ENCODE measurements around the gene ESRRG.

Gene ESRRG

DNA sequence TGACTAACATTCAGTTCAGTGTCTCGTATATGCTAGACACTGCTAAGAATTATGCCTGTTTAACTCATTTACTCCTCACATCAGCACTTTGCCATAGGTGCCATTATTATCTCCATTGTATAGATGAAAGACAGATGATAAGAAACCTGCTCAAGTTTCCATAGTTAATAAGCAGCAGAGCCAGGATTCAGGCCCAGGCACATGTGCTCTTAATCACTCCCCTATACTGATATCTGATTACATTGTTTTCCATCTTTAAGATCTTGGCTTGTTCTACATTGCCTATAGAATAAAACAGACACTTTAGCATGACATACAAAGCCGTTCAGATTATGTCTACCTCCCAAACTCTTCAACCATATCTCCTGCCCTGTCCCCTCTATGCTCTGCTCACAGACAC lies 269.5 kb downstream of the ESRRG start:
- TF ChIP-seq, protein P1, sequence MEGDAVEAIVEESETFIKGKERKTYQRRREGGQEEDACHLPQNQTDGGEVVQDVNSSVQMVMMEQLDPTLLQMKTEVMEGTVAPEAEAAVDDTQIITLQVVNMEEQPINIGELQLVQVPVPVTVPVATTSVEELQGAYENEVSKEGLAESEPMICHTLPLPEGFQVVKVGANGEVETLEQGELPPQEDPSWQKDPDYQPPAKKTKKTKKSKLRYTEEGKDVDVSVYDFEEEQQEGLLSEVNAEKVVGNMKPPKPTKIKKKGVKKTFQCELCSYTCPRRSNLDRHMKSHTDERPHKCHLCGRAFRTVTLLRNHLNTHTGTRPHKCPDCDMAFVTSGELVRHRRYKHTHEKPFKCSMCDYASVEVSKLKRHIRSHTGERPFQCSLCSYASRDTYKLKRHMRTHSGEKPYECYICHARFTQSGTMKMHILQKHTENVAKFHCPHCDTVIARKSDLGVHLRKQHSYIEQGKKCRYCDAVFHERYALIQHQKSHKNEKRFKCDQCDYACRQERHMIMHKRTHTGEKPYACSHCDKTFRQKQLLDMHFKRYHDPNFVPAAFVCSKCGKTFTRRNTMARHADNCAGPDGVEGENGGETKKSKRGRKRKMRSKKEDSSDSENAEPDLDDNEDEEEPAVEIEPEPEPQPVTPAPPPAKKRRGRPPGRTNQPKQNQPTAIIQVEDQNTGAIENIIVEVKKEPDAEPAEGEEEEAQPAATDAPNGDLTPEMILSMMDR (IDR thresholded peaks at IDR 0.05; ENCODE audit: low read depth, low read length, missing control alignments): no peak
- no peak for DNase-seq (ENCODE audit: low read depth)
- H3K4me3 ChIP-seq (ENCODE audit: low read depth, low read length): no peak overlapping the region
